ENCODE data around the gene AGPAT4.

Gene AGPAT4

GRCh38 chr6:161166677-161167076 is 107.2 kb downstream of the AGPAT4 start:
- TF ChIP-seq EZH2 (IDR thresholded peaks at IDR 0.05; ENCODE audit: borderline replicate concordance, low read length) (no peak), CTCF (IDR thresholded peaks at IDR 0.05; ENCODE audit: low read length) (no peak)
- Histone ChIP-seq H3K9me2 (ENCODE audit: low read depth, low read length) (no peaks in the 10 kb centered on the region), H3K79me2 (ENCODE audit: insufficient read depth, low read length) (no peaks in the 10 kb centered on the region), H3F3A (ENCODE audit: insufficient read depth, low read length) (no peaks in the 10 kb centered on the region), H3K27me3 (ENCODE audit: insufficient read depth, low read length) (peaks cover 6% of the 10 kb centered on the region; the same call in 1 of the 2 replicates), H2AFZ (ENCODE audit: low read length) (no peak overlapping the region), H3K4me2 (ENCODE audit: low read length) (no peak overlapping the region), H3K27ac (ENCODE audit: low read depth, low read length, poor library complexity, severe bottlenecking) (no peak overlapping the region), H3K4me1 (ENCODE audit: insufficient read depth, low read length, severe bottlenecking) (peaks cover 24% of the 10 kb centered on the region), H3K9me3 (ENCODE audit: low read length) (no peaks in the 10 kb centered on the region), H4K20me1 (ENCODE audit: insufficient read depth, low read length) (no peaks in the 10 kb centered on the region), H3K36me3 (ENCODE audit: insufficient read depth, low read length) (no peaks in the 10 kb centered on the region), H3K9ac (ENCODE audit: low read length) (no peak overlapping the region), H3K4me3 (ENCODE audit: low read depth, low read length, poor library complexity, severe bottlenecking) (no peak overlapping the region)

GRCh38 chr6:161166176-161166575 is 107.7 kb downstream of the AGPAT4 start:
- H3K9me3 ChIP-seq (ENCODE audit: low read length) = no peaks in the 10 kb centered on the region
- no peak overlapping the region for H3K4me2 ChIP-seq (ENCODE audit: low read length)
- no peaks in the 10 kb centered on the region for H3K36me3 ChIP-seq (ENCODE audit: insufficient read depth, low read length)
- no peaks in the 10 kb centered on the region for H3K79me2 ChIP-seq (ENCODE audit: insufficient read depth, low read length)
- H3F3A ChIP-seq (ENCODE audit: insufficient read depth, low read length) = no peaks in the 10 kb centered on the region
- no peak overlapping the region for H2AFZ ChIP-seq (ENCODE audit: low read length)
- H3K9me2 ChIP-seq (ENCODE audit: low read depth, low read length) = no peaks in the 10 kb centered on the region
- H3K4me1 ChIP-seq (ENCODE audit: insufficient read depth, low read length, severe bottlenecking) = peaks cover 23% of the 10 kb centered on the region
- H3K27me3 ChIP-seq (ENCODE audit: insufficient read depth, low read length) = peaks cover 6% of the 10 kb centered on the region; the same call in 1 of the 2 replicates
- no peak overlapping the region for H3K9ac ChIP-seq (ENCODE audit: low read length)
- no peaks in the 10 kb centered on the region for H4K20me1 ChIP-seq (ENCODE audit: insufficient read depth, low read length)
- H3K4me3 ChIP-seq (ENCODE audit: low read depth, low read length, poor library complexity, severe bottlenecking) = no peak overlapping the region
- no peak overlapping the region for H3K27ac ChIP-seq (ENCODE audit: low read depth, low read length, poor library complexity, severe bottlenecking)
- TF ChIP-seq CTCF (IDR thresholded peaks at IDR 0.05; ENCODE audit: low read length) (no peak), EZH2 (IDR thresholded peaks at IDR 0.05; ENCODE audit: borderline replicate concordance, low read length) (no peak)

GRCh38 chr6:161164182-161164625 is 109.7 kb downstream of the AGPAT4 start:
- no peak overlapping the region for H3K4me3 ChIP-seq (ENCODE audit: low read depth, low read length, poor library complexity, severe bottlenecking)
- H3K9me2 ChIP-seq (ENCODE audit: low read depth, low read length) = no peaks in the 10 kb centered on the region
- H3K36me3 ChIP-seq (ENCODE audit: insufficient read depth, low read length) = no peaks in the 10 kb centered on the region
- no peak for TF ChIP-seq EZH2 (IDR thresholded peaks at IDR 0.05; ENCODE audit: borderline replicate concordance, low read length)
- no peak overlapping the region for H3K9ac ChIP-seq (ENCODE audit: low read length)
- H4K20me1 ChIP-seq (ENCODE audit: insufficient read depth, low read length) = no peaks in the 10 kb centered on the region
- no peaks in the 10 kb centered on the region for H3F3A ChIP-seq (ENCODE audit: insufficient read depth, low read length)
- H3K4me1 ChIP-seq (ENCODE audit: insufficient read depth, low read length, severe bottlenecking) = peaks cover 3% of the 10 kb centered on the region
- no peaks in the 10 kb centered on the region for H3K79me2 ChIP-seq (ENCODE audit: insufficient read depth, low read length)
- peaks cover 6% of the 10 kb centered on the region; the same call in 1 of the 2 replicates for H3K27me3 ChIP-seq (ENCODE audit: insufficient read depth, low read length)
- H2AFZ ChIP-seq (ENCODE audit: low read length) = no peak overlapping the region
- H3K27ac ChIP-seq (ENCODE audit: low read depth, low read length, poor library complexity, severe bottlenecking) = no peak overlapping the region
- H3K9me3 ChIP-seq (ENCODE audit: low read length) = no peaks in the 10 kb centered on the region
- H3K4me2 ChIP-seq (ENCODE audit: low read length) = no peak overlapping the region

Data from OCI-LY1 (cell line).